OCI-M2 (cell line): ENCODE results near the gene SCG2.
"Not testable (repeated sequence)": the region's sequence is repeated elsewhere in the genome, so short reads cannot be mapped to it uniquely, and the experiment has no call there.

Source experiments
- DNase-seq: peaks from one replicate; lab custom pipeline; 2025; ENCODE audit not compliant: unreplicated experiment; lab: John Stamatoyannopoulos, UW

The SCG2 gene

DNA sequence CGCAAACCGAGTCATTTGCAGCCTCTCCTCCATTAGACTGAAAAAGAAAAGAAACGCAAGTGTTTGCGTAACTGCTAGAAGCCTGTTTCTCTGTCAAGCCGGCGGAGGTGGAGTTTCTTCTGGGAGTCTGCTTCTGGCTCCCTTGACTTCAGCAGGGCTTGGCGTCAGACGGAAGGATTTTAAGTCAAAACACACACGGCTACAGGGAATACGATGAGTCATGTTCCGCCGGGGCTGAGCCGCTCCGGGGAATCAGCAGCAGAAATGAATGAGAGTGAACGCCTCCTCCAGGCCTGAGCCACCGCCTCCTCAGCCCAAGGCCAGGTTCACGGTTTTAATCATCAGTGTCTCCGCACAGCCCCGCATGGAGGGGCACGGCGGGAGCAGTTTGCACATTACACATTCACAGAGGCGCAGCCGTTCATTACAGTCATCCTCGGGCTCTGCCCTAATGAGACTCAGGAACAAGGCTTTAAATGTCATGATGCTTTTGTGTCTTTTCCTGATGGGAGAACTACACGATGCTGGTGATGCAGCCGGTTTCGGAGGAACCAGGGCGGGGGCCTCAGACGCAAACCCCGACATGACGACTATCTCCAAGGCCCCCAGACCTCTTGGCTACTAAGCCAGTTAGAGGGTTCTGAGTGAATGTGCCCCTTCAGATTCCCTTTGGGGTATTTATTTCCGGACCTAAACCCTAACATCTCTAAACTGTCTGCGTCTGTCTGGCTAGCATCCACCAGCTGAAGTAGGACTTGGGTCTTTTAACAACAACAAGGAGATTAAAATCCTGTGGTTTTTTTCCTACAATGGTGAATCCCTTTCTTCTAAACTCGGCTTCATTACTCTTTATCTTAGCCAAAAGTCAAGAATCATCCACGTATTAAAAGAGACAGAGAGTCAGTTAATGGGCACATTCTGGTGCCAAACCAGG, 11.1 kb upstream of the SCG2 start:
- DNase-seq, result no peak

DNA sequence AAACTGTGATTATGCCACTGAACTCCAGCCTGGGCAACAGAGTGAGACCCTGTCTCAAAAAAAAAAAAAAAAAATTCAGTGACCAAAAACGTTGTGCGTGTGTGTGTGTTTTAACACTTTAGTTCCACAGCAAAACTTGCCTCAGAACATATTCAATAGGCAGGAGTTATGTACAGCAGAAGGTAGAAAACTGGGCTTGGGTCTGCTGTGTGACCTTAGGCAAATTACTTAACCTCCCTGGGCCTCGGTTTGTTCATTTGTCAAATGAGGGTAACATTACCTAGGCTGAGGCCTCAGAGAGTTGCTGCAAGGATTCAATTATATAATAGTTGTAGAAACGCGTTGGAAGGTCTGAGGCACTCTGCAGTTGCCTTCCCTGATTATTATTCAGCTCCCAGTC, 10.3 kb upstream of the SCG2 start:
- no peak for DNase-seq

DNA sequence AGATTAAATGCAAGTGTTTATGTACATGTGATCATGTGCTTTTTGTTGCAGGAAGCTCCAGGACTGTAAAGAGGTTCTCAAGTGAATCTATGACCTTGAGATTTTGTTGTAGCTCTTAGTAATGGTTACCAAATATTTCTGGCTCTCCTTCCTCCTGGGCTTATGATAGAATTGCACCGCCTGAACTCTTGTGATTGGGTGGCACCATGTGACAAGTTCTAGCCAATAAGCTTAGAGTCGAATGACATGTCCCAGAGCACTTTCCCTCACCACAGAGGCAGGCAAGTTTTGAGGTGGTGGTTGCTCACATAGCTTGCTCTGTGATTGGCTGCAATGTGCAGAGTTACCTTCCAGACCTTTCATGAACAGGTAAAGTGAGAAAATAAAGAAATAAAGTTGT, 8.9 kb upstream of the SCG2 start:
- DNase-seq, result no peak

DNA sequence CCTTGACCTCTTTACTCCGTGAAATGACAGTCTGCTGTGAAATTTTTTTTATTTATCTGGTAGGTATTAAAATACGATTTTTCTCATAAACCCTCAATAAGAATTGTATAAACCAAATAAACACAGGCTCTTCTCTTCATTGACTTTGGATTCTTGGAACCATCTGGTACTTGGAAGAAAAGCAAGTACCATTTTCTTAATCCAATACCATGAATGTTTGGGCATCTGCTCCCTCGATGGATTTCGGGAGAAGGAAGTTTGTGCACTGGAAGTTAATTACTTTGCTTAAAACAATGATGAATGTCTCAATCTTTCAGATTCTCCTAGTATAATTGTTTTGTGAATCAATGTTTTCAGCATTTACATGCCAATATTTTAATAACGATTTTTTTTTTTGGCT, 5.3 kb upstream of the SCG2 start:
- no peak for DNase-seq

DNA sequence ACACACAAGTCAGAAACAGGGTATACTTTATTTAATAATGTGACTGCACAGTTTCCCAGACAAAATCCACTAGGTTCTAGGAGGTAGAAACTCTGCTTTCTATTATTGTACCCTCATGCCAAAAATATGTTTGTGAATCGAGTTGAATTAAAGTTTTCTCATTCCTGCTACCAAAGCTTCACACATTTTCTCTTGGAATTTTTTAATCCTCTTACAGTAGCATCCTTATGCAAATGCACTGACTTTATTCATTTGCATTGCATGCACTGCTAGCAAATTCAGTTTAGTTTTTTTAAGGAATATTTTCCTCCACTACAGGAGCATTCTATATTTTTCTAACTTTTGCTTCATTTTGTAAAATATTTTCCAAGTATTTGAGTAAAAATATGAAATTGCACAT, 4.8 kb upstream of the SCG2 start:
- no peak for DNase-seq

DNA sequence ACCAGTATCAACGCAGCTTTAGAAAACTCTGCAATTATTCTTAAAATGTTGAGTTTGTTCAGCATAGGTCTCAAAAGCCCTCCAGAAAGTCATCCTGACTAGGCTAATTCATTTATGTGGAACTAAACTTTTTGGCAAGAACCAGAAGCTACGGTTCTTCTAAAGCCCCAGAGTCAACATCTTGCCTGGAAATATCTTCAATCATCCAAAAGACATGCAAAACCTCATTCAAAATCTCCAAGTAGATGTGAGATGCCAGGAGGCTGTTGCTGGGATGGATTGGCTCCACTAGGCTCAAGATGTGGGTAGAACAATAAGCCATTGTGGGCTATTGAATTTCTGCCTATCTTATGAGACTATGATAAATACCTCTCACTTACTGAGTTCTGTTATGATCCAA, 2.1 kb upstream of the SCG2 start:
- DNase-seq, result no peak

DNA sequence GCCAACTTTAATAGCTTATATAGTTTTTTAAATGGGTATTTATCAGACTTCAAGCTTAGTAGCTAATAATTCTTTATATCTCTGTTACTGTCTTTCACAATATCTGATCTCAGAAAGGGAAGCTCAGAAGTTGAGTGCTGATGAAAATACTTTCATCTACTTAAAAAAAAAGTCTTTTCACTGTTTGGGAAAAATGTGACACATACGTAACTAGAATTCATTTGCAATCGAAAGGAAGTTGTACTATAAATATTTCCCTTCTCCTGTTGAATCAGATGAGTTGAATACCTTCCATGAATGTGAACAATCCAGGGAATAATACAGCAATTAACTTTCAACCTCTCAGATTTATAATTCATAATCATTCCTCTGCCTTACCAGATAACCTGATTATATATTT, 811 bp upstream of the SCG2 start:
- no peak for DNase-seq

DNA sequence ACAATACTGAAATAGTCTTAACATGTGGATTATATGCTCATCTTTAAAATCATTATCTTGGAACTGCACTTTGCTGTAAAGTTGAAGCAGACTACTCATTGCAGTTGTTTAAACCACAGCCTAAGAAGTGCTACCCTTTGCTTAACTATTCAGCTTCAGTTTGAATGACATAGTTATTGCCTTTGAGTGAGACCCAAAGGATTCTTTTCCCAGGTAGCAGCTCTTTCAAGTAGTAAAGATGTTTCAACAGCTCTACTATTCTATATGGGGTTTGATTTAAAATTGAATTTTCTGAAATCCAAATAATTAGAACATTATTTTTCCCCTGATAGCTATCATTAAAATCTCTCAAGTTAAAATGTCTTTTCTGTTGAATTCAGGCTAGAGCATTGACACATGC, 1.1 kb downstream of the SCG2 start:
- DNase-seq, result no peak

DNA sequence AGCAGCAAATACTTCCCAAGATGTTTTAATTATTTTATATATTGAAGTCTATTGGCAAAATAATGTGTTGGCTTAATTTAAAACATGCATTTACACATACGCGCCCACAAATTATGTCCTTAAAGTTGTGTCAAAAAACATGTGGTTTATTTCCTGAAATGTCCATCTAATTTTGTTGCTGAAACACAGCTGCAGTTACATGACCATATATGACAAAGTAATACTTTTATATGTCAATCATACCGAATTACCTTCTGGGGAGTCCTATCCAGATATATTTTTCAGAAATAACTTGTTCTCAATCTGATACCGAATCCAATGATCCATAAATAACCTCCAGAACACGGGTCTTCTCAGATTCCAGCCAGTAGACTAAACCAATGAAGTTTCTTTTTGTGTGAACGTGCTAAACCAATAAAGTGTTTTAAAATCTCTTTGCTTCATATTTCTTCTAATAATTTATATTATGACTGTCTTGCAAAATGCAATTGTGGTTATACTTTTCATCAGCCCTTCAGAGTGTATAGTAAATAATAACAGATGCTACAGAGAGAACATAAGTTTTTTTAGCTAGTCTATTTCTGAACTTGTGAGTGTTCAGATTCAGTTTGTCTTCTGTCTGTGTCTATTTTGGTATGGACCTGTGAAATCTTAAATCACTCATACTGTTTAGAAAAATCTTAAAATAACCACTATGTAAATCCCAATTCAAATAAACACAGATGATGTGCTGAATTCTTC, 2.4 kb downstream of the SCG2 start:
- DNase-seq, result no peak

DNA sequence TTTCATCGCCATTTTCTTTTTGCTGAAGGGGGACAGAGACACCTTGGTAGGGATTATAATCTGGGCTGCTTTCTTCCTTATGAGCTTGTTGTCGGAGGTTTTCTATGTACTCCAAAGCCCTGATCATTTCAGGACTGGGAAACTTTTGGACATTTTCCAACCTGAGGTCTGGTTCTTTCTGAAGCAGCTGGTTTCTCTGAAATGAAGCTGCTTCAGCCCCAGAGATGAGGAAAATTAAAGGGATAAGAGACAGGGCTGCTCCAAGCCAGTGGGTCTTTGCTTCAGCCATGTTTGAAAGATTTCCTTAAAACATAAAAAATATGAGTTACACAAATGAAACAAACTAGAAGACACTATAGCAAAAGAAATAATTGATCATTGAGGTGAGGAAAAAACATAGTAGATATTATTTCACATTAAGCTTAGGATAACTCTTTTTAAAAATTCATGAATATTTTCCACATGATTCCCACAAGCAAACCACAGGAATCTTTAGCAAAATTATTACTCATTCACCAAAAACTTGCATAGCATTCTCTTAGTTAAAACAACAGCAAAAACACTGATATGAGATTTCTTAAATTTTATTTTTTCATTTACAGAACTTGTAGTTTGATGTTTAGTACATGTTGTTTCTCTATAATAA, 3.0 kb downstream of the SCG2 start:
- no peak for DNase-seq

DNA sequence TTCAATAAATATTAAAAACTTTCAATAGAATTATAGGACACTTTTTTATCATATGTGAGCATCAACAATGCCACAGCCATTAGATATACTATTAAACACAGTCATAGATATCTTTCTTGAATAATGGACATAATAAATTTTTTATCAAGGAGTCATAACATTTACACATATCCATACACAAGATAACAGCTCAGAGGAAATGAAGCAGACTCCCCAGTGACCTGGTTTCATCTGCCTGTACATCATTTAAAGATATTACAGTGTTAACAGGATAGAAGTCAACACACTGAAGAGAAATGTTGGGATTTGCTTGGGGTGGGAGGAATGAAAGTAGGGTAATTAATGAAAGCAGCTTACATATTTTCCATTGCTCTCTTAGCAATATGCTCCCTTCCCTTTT, 5.1 kb downstream of the SCG2 start:
- DNase-seq, result no peak

DNA sequence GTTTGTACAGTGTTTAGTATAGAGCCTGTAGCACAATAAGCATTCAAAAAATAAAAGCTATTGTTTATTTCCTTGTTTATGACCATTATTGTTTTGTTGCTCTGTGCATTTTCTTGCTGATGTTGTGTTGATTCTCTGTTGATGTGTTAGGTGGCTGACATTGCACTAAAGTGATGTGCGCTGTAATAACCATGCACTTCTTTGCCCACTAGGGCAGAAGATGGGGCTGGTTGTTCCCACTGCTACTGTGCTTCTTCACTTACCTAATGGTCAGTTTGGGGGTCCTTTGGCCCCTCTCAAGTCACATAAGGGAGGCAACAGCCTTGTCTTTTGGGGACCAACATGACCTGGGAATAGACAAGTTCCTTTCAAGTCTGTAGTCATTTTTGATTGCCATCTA, 6.0 kb downstream of the SCG2 start:
- no peak for DNase-seq

DNA sequence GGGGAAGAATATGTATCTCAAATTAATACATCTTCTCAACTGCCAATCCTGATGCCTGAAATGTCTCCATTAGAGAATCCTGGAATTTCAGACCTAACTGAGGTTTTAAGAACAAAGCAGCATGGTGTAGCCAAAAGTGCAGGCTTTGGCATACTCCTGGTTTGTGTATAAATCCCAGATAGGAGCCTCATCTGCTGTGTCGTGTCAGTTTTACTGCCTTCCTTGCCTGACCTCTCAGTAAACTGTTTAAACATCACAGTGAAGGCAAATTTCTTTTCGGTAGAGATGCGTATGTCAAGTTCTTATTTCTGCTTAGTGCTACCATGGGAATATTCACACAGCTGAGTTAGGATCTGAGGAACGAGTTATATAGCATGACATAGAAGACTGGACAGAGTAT, 7.3 kb downstream of the SCG2 start:
- DNase-seq, result no peak

DNA sequence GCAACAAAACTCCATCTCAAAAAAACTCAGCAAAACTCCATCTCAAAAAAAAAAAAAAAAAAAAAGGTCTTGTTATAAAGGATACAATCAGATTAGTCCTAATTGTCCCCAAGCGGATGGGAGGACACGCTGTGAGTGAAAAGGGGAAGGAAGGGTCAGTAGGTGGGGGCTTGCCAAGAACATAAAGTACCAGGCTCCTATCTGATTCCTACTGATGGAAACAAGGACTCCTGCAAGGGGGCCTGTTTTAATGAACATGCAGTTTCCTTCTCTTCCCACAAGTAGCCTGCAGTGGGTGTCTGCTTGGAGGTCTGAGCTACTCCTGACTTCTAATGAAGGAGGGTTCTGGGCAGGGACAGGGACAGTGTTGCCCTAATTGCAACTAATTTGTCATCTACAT, 7.9 kb downstream of the SCG2 start:
- DNase-seq, result no peak

DNA sequence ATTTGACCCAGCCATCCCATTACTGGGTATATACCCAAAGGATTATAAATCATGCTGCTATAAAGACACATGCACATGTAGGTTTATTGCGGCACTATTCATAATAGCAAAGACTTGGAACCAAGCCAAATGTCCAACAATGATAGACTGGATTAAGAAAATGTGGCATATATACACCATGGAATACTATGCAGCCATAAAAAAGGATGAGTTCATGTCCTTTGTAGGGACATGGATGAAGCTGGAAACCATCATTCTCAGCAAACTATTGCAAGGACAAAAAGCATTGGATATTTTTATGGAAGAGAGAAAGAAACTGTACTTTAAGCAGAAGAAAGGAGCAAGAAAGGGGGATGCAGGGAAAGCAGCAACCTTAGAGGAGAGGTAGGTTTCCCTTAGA, 9.5 kb downstream of the SCG2 start:
- not testable (repeated sequence) for DNase-seq

DNA sequence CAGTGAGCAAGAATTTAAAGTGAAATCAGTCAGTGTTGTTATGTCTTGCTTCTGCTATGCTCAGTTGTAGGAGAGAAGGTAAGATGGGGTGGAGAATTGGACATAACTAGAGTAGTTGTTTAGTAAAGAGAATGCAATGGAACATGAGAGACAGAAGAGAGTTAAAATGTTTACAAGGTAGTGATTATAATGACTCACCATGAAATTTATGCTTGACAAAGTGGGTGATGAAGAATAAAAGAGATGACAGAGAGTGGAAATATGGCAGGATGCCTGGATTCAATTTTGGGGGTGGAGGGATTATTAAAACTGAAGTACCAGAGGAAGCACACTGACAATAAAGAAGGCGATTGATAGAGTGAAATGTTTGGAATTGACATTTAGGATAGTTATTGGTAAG, 10.6 kb downstream of the SCG2 start:
- DNase-seq, result no peak

DNA sequence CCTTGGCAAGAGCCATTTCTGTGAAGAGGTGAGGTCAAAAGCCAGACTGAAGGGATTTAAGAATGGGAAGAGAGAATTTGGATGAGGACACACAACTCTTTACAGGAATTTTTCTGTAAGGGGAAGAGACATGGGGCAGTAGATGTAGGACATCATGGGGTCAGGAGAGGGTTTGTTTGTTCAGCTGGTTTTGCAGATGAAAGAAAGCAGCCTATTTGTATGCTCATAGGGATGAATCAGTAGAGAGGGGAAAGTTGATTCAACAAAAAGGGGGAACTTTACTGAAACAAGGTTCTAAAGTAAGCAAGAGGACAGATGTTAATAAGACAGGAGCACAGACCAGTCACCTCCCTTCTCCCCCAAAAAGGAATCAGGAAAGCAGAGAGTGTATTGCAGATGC, 11.2 kb downstream of the SCG2 start:
- no peak for DNase-seq

DNA sequence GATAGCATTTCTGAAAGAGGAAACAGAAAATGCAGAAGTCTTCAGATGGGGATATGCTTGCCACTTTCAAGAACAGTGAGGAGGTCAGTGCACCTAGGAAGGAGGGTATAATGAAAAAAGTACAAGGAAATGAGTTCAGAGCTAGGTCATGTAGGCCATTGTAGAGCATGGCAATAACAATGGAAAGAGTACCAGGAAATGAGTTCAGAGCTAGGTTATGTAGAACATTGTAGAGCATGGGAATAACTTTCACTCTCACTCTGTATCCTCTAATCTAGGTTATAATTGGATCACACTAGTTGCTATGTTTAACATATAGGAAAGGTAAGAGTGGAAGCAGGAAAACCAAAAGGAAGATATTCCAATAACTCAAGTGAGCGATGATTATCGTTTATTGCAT, 12.3 kb downstream of the SCG2 start:
- DNase-seq, result no peak

DNA sequence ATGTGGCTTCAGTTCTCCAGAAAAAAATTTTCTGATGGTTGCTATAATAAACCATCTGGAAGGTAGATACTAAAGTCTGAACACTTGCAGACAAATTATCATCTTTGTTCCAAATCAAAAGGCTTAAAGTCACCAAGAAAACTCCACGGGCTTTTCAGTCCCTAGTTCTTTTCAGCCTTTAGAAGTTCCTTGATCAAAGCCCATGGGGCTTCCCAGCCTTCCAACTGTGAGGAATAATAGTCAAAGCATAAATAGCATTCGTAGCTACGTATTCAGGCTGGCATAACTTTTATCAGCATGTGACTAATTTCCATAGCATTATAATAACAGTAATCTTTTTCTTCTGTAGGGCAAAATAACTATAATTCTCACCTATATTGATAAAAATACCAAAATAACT, 13.9 kb downstream of the SCG2 start:
- DNase-seq, result no peak

DNA sequence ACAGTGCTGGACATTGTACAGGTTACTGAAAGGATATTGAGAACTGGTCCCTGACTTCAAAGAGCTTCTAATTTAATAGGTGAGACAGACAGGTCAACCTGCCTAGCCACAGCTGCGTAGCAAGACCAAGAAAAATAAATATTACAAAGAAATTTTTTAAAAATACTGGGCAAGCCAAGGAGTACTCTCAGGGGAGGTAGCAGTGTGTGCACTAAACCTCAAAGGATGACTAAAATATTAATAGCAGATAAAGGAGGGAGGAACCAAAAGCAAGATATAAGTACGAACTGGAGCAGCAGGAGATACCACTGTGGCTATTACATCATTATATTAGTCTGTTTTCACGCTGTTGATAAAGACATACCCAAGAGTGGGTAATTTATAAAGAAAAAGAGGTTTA, 14.9 kb downstream of the SCG2 start:
- DNase-seq, result no peak

DNA sequence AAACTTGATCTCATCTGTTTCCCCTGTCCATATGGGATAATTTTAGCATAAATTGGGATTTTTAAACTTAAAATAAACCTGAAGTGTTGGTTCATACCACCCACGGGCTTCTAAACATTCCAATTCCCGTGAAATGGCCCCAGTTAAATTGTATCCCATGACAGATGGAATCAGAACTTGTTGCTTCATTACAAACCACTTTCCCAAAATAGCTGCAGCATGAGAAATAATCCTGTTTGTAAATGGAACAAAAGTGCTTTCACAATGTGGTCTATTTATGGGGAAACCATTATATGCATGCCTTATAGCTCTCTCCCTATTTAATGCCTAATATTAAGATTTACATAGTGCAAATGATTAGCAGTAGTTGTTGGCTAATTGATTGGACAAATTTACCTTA, 15.9 kb downstream of the SCG2 start:
- DNase-seq, result no peak

DNA sequence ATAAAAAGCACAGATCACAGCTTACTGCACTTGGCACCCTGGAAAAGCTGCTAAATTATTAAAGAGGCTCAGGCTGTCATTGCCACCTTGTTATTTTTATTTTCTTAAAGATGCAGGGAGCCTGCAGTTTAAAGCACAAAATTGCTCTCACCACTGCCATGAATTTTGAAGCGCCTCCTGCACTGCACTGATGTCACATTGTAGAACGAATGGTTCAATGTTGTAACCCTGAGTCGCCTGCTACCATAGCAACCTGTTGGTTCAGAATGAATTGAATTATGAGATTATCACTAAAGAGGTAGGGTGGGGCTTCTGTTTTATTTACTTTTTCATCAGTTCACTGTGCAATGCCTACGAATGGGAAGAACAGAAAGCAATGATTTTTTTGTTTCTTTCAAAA, 16.5 kb downstream of the SCG2 start:
- no peak for DNase-seq
